NCI-H524 treated with DMSO at 0.1 percent for 48 hours (cell line): ENCODE results near the gene ZNF200.
"Not testable (repeated sequence)": the region's sequence is repeated elsewhere in the genome, so short reads cannot be mapped to it uniquely, and the experiment has no call there.

Experiments used
- DNase-seq: peaks from one replicate; lab custom pipeline; 2025; lab: John Stamatoyannopoulos, UW

Gene ZNF200

DNA sequence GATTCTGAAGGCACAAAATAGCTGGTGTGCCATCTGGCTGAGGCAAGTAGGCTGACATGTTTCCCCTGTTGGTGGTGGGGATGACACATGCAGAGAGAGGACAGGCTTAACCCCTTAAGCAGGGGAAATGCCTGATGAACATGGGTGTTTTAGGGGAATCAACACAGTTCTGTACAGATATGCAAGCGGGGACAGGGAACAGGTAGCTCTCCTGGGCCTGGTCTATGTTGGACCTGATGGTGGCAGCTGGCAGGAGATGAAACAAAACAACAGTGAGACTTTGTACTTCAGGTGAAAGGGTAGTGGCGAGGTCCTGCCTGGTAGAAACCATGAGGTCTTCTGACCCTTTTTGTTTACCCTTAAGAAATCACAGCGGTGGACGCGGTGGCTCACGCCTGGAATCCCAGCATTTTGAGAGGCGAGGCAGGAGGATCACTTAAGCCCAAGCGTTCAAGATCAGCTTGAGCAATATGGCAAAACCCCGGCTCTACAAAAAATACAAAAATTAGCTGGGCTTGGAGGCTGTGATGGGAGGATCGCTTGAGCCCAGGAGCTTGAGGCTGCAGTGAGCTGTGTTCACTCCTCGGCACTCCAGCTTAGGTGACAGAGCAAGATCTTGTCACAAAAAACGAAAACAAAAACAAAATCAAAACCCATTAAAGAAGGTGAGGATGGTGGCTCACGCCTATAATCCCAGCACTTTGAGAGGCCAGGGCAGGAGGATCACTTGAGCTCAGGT lies 36.5 kb downstream of the ZNF200 start:
- no peak for DNase-seq

GRCh38 chr16:3197694-3198333 lies 37.1 kb downstream of the ZNF200 start:
- DNase-seq, result not testable (repeated sequence)

- no peak for DNase-seq
Observed at GRCh38 chr16:3195975-3196374, 39.0 kb downstream of the ZNF200 start.

DNA sequence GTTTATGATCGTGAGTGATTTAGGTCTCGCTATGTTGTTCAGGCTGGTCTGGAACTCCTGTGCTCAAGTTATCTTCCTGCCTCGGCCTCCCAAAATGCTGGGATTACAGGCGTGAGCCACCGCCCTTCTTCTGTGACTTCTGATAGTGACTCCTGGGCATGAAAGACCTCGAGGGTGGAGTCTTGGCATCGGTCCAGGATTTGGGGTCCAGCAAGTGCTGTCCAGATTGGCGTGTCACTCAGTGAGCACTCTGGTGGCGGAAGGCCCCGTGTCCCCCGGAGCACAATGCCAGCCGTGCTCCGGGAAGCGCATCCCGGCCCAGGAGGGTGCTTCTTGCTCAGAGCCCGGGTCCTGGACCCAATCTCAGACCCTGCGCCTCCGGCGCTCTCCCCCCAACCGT lies 40.2 kb downstream of the ZNF200 start:
- no peak for DNase-seq

GRCh38 chr16:3193221-3194212 lies 41.4 kb downstream of the ZNF200 start:
- no peak for DNase-seq

GRCh38 chr16:3192476-3193019 lies 42.4 kb downstream of the ZNF200 start:
- DNase-seq, result no peak

DNA sequence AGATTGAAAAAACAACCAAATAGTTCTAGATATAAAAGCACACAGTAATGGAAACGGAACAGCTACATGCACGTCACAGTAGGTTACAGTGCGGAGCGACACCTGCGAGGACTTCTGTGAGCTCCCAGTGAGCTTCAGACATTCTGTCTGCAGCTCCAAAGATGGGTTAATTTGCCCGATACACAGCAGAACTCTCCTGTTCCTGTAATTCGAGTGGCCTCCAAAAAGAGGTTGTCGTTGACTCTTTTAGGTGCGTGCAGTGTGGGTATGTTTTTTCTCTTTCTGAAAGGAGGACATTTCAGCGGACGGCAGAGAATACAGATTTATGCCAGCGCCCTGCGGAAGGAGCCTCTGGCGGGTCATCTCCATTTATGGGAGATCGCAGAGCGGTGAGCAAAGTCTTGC lies 44.0 kb downstream of the ZNF200 start:
- no peak for DNase-seq

GRCh38 chr16:3189869-3190268 lies 45.1 kb downstream of the ZNF200 start:
- no peak for DNase-seq

GRCh38 chr16:3188925-3189825 lies 45.8 kb downstream of the ZNF200 start:
- peak; percentile 25 for DNase-seq

DNA sequence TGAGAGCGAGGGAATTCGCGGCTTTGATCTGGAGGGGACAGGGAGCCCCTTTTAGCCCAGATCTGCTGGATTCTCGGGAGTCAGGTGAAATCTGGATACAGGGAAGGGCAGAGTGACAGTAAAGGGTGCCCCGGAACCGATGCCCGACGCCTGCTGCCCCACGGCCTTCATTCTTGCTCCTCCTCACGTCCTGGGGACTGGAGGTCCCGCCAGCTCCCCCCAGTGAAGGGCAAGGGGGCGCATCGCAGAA lies 46.4 kb downstream of the ZNF200 start:
- no peak for DNase-seq

GRCh38 chr16:3187798-3188674 lies 46.9 kb downstream of the ZNF200 start, which contains the start of gene OR1F1:
Gene OR1F1 (plus strand): TSS chr16:3188204.
- DNase-seq, result peak; percentile 43

GRCh38 chr16:3186946-3187690 lies 47.8 kb downstream of the ZNF200 start:
- DNase-seq, result no peak

- no peak for DNase-seq
Observed at GRCh38 chr16:3183445-3184139, 51.4 kb downstream of the ZNF200 start.

- peak; percentile 10 for DNase-seq
Observed at GRCh38 chr16:3182608-3183444, 52.1 kb downstream of the ZNF200 start.

GRCh38 chr16:3182293-3182607 lies 52.7 kb downstream of the ZNF200 start:
- not testable (repeated sequence) for DNase-seq

- no peak for DNase-seq
Observed at GRCh38 chr16:3180445-3180878, 54.5 kb downstream of the ZNF200 start.

GRCh38 chr16:3179651-3180050 lies 55.3 kb downstream of the ZNF200 start:
- no peak for DNase-seq
